GM12878 (cell line): ENCODE measurements around the gene FXYD4. TPM values are rescaled to one million over a fixed set of nuclear protein-coding genes. Genes with fewer than 3 reads are reported as not detected.

Experiments used
- BRCA1 ChIP-seq: IDR thresholded peaks from 2 replicates; pipeline ENCODE4 v1.6.1; 2011; ENCODE audit warnings: low read depth, low read length, improper control_type of control experiment
- CBX5 ChIP-seq: sonication (generic); IDR thresholded peaks from 2 replicates; pipeline ENCODE4 v1.6.1; 2016; ENCODE audit warnings: low read depth, moderate library complexity, mild to moderate bottlenecking, inconsistent platforms
- CHD2 ChIP-seq: IDR thresholded peaks from 2 replicates; pipeline ENCODE4 v1.6.1; 2011; ENCODE audit warnings: low read depth, low read length, improper control_type of control experiment, borderline replicate concordance
- FOXK2 ChIP-seq: fragments of 450-650 bp; IDR thresholded peaks from 2 replicates; pipeline ENCODE4 v1.6.1; 2017; ENCODE audit warnings: mild to moderate bottlenecking, moderate library complexity
- KLF5 ChIP-seq: fragments of 450-650 bp; IDR thresholded peaks from 2 replicates; pipeline ENCODE4 v1.6.1; 2014; ENCODE audit warnings: mild to moderate bottlenecking; ENCODE audit not compliant: partially characterized antibody
- MYC ChIP-seq: IDR thresholded peaks from 2 replicates; pipeline ENCODE4 v1.6.1; 2011; ENCODE audit warnings: mild to moderate bottlenecking, low read length, moderate library complexity, inconsistent platforms; ENCODE audit not compliant: insufficient read depth, insufficient replicate concordance, insufficient read length, severe bottlenecking
- NFYA ChIP-seq: IDR thresholded peaks from 2 replicates; pipeline ENCODE4 v1.6.1; 2011; ENCODE audit warnings: low read depth, mild to moderate bottlenecking, low read length, improper control_type of control experiment, borderline replicate concordance
- NRF1 ChIP-seq: conservative IDR thresholded peaks from 2 replicates; pipeline ENCODE4 v1.6.1; 2011; ENCODE audit warnings: mild to moderate bottlenecking, low read depth, low read length, improper control_type of control experiment
- PAX5 ChIP-seq: IDR thresholded peaks from 2 replicates; pipeline ENCODE4 v1.6.1; 2011; ENCODE audit warnings: low read depth, low read length, borderline replicate concordance
- POLR2A ChIP-seq: IDR thresholded peaks from 2 replicates; pipeline ENCODE4 v1.6.1; 2011; ENCODE audit warnings: low read depth, mild to moderate bottlenecking, low read length
- RCOR1 ChIP-seq: conservative IDR thresholded peaks from 2 replicates; pipeline ENCODE4 v1.6.1; 2012; ENCODE audit warnings: low read depth, low read length, improper control_type of control experiment
- RFX5 ChIP-seq: IDR thresholded peaks from 2 replicates; pipeline ENCODE4 v1.6.1; 2011; ENCODE audit warnings: low read depth, low read length, improper control_type of control experiment
- SMARCA5 ChIP-seq: fragments of 450-650 bp; IDR thresholded peaks from 2 replicates; pipeline ENCODE4 v1.6.1; 2017; ENCODE audit warnings: mild to moderate bottlenecking
- SREBF1 ChIP-seq: IDR thresholded peaks from 2 replicates; pipeline ENCODE4 v1.6.1; 2012; ENCODE audit warnings: mild to moderate bottlenecking, low read length
- STAT3 ChIP-seq: IDR thresholded peaks from 2 replicates; pipeline ENCODE4 v1.6.1; 2011; ENCODE audit warnings: low read depth, low read length, improper control_type of control experiment
- TAF1 ChIP-seq: IDR thresholded peaks from 2 replicates; pipeline ENCODE4 v1.6.1; 2011; ENCODE audit warnings: mild to moderate bottlenecking, low read depth, low read length, borderline replicate concordance
- polyA plus RNA-seq, 11 experiments: library from polyadenylated mRNA; depleted of rRNA in 4 of 11; unstranded in 6 of 11; stranded (reverse) in 5 of 11; fragments of >200 nt; fragmentation: Nextera tagmentation in 4 of 11; fragmentation: Illumina TruSeq in 1 of 11; extraction: Ambion mirVana in 4 of 11; extraction: Trizol in 1 of 11; gene quantifications; 1 replicate in 1 of 11; 2 replicates in 10 of 11; pipeline versions ENCODE4 v1.2.1 to v1.2.3, GENCODE V29; 2011 to 2016; ENCODE audit warnings: inconsistent platforms in 2 of 11, missing spikeins in 2 of 11, low read depth in 1 of 11
- total RNA-seq, 4 experiments: library from RNA; depleted of rRNA in 3 of 4; stranded (reverse); fragments of >200 nt in 3 of 4; fragmentation: Illumina TruSeq in 1 of 4; extraction: Trizol in 1 of 4; gene quantifications; 2 replicates each; pipeline versions ENCODE4 v1.2.1 to v1.2.3, GENCODE V29; 2013 to 2021
- TF ChIP-seq, protein P1 (sequence below): IDR thresholded peaks from 2 replicates; pipeline ENCODE4 v1.6.1; 2012; ENCODE audit warnings: low read depth, low read length, improper control_type of control experiment
- TF ChIP-seq, protein P2 (sequence below): fragments of 450-650 bp; IDR thresholded peaks from 2 replicates; pipeline ENCODE4 v1.6.1; 2017; ENCODE audit warnings: mild to moderate bottlenecking
- TF ChIP-seq, protein P3 (sequence below): fragments of 450-650 bp; IDR thresholded peaks from 2 replicates; pipeline ENCODE4 v1.6.1; 2018; ENCODE audit warnings: mild to moderate bottlenecking, low read depth, moderate library complexity; ENCODE audit not compliant: partially characterized antibody
- TF ChIP-seq, protein P4 (sequence below): fragments of 450-650 bp; conservative IDR thresholded peaks from 2 replicates; pipeline ENCODE4 v1.6.1; 2017; ENCODE audit warnings: mild to moderate bottlenecking, moderate library complexity
- TF ChIP-seq, protein P5 (sequence below): IDR thresholded peaks from 2 replicates; pipeline ENCODE4 v1.6.1; 2012; ENCODE audit warnings: low read depth, low read length, improper control_type of control experiment

The FXYD4 gene
- total and polyA plus RNA-seq, 10 of the 15 experiments (the other 5 are each of a cell fraction or from before 2014, with no cell fraction given) = not detected

- TF ChIP-seq, protein P1, sequence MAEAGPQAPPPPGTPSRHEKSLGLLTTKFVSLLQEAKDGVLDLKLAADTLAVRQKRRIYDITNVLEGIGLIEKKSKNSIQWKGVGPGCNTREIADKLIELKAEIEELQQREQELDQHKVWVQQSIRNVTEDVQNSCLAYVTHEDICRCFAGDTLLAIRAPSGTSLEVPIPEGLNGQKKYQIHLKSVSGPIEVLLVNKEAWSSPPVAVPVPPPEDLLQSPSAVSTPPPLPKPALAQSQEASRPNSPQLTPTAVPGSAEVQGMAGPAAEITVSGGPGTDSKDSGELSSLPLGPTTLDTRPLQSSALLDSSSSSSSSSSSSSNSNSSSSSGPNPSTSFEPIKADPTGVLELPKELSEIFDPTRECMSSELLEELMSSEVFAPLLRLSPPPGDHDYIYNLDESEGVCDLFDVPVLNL = peak; percentile 75
- 0 out of 2 replicates have a peak, but pooled peaks have one; percentile 74 for TF ChIP-seq CBX5
- TF ChIP-seq SMARCA5 = no peak
- TF ChIP-seq, protein P2, sequence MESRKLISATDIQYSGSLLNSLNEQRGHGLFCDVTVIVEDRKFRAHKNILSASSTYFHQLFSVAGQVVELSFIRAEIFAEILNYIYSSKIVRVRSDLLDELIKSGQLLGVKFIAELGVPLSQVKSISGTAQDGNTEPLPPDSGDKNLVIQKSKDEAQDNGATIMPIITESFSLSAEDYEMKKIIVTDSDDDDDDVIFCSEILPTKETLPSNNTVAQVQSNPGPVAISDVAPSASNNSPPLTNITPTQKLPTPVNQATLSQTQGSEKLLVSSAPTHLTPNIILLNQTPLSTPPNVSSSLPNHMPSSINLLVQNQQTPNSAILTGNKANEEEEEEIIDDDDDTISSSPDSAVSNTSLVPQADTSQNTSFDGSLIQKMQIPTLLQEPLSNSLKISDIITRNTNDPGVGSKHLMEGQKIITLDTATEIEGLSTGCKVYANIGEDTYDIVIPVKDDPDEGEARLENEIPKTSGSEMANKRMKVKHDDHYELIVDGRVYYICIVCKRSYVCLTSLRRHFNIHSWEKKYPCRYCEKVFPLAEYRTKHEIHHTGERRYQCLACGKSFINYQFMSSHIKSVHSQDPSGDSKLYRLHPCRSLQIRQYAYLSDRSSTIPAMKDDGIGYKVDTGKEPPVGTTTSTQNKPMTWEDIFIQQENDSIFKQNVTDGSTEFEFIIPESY = no peak
- no peak for TF ChIP-seq STAT3
- no peak for TF ChIP-seq BRCA1
- TF ChIP-seq TAF1 = peak; percentile 80
- TF ChIP-seq NRF1 = no peak
- no peak for TF ChIP-seq SREBF1
- TF ChIP-seq, protein P3, sequence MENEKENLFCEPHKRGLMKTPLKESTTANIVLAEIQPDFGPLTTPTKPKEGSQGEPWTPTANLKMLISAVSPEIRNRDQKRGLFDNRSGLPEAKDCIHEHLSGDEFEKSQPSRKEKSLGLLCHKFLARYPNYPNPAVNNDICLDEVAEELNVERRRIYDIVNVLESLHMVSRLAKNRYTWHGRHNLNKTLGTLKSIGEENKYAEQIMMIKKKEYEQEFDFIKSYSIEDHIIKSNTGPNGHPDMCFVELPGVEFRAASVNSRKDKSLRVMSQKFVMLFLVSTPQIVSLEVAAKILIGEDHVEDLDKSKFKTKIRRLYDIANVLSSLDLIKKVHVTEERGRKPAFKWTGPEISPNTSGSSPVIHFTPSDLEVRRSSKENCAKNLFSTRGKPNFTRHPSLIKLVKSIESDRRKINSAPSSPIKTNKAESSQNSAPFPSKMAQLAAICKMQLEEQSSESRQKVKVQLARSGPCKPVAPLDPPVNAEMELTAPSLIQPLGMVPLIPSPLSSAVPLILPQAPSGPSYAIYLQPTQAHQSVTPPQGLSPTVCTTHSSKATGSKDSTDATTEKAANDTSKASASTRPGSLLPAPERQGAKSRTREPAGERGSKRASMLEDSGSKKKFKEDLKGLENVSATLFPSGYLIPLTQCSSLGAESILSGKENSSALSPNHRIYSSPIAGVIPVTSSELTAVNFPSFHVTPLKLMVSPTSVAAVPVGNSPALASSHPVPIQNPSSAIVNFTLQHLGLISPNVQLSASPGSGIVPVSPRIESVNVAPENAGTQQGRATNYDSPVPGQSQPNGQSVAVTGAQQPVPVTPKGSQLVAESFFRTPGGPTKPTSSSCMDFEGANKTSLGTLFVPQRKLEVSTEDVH = no peak
- TF ChIP-seq MYC = peak; percentile 77
- no peak for TF ChIP-seq PAX5
- TF ChIP-seq NFYA = no peak
- peak; percentile 62 for TF ChIP-seq KLF5
- TF ChIP-seq, protein P4, sequence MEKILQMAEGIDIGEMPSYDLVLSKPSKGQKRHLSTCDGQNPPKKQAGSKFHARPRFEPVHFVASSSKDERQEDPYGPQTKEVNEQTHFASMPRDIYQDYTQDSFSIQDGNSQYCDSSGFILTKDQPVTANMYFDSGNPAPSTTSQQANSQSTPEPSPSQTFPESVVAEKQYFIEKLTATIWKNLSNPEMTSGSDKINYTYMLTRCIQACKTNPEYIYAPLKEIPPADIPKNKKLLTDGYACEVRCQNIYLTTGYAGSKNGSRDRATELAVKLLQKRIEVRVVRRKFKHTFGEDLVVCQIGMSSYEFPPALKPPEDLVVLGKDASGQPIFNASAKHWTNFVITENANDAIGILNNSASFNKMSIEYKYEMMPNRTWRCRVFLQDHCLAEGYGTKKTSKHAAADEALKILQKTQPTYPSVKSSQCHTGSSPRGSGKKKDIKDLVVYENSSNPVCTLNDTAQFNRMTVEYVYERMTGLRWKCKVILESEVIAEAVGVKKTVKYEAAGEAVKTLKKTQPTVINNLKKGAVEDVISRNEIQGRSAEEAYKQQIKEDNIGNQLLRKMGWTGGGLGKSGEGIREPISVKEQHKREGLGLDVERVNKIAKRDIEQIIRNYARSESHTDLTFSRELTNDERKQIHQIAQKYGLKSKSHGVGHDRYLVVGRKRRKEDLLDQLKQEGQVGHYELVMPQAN = peak; percentile 76
- TF ChIP-seq, protein P5, sequence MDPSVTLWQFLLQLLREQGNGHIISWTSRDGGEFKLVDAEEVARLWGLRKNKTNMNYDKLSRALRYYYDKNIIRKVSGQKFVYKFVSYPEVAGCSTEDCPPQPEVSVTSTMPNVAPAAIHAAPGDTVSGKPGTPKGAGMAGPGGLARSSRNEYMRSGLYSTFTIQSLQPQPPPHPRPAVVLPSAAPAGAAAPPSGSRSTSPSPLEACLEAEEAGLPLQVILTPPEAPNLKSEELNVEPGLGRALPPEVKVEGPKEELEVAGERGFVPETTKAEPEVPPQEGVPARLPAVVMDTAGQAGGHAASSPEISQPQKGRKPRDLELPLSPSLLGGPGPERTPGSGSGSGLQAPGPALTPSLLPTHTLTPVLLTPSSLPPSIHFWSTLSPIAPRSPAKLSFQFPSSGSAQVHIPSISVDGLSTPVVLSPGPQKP = peak; percentile 39; the same call in 1 of the 2 replicates
- TF ChIP-seq CHD2 = peak; percentile 76
- no peak for TF ChIP-seq RFX5
- TF ChIP-seq POLR2A = peak; percentile 82
- TF ChIP-seq FOXK2 = no peak
- no peak for TF ChIP-seq RCOR1
These were observed 25.6 kb downstream of the FXYD4 start (continued) for GRCh38 chr10:43396928-43397624.
